Vagina (tissue), 2 donors: ENCODE results near the gene CP. TPM values are rescaled to one million over a fixed set of nuclear protein-coding genes. Genes with fewer than 3 reads are reported as not detected.

ENCODE experiments used
- DNase-seq, 2 donors: peaks; one replicate each; pipeline ENCODE4 v3.0.0-alpha.2; 2017; ENCODE audit errors: extremely low spot score in 2 of 2
- H3K27ac ChIP-seq: fragments of 200-600 bp; sonication (generic); one replicate; pipeline ENCODE4 v1.5.1; 2019
- H3K27me3 ChIP-seq: fragments of 200-600 bp; sonication (generic); one replicate; pipeline ENCODE4 v1.5.1; 2019
- H3K36me3 ChIP-seq, 2 donors: fragments of 200-600 bp; sonication (generic); one replicate each; pipeline ENCODE4 v1.5.1; 2017 to 2019
- H3K4me1 ChIP-seq: fragments of 200-600 bp; sonication (generic); one replicate; pipeline ENCODE4 v1.5.1; 2019
- H3K4me3 ChIP-seq, 2 donors: fragments of 200-600 bp; sonication (generic); 1 replicate in 1 of 2; 2 replicates in 1 of 2; pipeline ENCODE4 v1.5.1; 2016 to 2019
- H3K9me3 ChIP-seq: fragments of 200-600 bp; sonication (generic); one replicate; pipeline ENCODE4 v1.5.1; 2019
- POLR2A ChIP-seq, 2 donors: fragments of 450-650 bp; IDR thresholded peaks; one replicate each; pipeline ENCODE4 v1.6.1; 2017; ENCODE audit warnings: antibody characterized with exemption in 2 of 2, mild to moderate bottlenecking in 2 of 2, moderate library complexity in 2 of 2
- POLR2AphosphoS5 ChIP-seq, 2 donors: sonication (generic); formaldehyde crosslinking; IDR thresholded peaks; one replicate each; pipeline ENCODE4 v1.9.0; 2017; ENCODE audit warnings: antibody characterized with exemption in 2 of 2, mild to moderate bottlenecking in 2 of 2, low read depth in 1 of 2; ENCODE audit not compliant: insufficient read depth in 1 of 2
- intact Hi-C: fragments of 100-400 bp; cut with DNase I; formaldehyde crosslinking; loops from one replicate; pipeline ENCODE4 v1.15.1; 2023
- total RNA-seq: library from RNA; depleted of rRNA; stranded (reverse); fragments of >200 nt; gene quantifications from one replicate; pipeline ENCODE4 v1.2.3, GENCODE V29; 2016
- TF ChIP-seq, protein P1 (sequence below), 3 experiments: fragments of 450-650 bp in 2 of 3; fragments of 200-600 bp in 1 of 3; sonication (generic) in 1 of 3; IDR thresholded peaks; one replicate each; pipeline ENCODE4 v1.5.1; 2017 to 2019; ENCODE audit warnings: antibody characterized with exemption in 3 of 3, mild to moderate bottlenecking in 2 of 3, moderate library complexity in 2 of 3

Gene CP
- total RNA-seq, 1 donor from 2014 or later, result 26.3 TPM

DNA sequence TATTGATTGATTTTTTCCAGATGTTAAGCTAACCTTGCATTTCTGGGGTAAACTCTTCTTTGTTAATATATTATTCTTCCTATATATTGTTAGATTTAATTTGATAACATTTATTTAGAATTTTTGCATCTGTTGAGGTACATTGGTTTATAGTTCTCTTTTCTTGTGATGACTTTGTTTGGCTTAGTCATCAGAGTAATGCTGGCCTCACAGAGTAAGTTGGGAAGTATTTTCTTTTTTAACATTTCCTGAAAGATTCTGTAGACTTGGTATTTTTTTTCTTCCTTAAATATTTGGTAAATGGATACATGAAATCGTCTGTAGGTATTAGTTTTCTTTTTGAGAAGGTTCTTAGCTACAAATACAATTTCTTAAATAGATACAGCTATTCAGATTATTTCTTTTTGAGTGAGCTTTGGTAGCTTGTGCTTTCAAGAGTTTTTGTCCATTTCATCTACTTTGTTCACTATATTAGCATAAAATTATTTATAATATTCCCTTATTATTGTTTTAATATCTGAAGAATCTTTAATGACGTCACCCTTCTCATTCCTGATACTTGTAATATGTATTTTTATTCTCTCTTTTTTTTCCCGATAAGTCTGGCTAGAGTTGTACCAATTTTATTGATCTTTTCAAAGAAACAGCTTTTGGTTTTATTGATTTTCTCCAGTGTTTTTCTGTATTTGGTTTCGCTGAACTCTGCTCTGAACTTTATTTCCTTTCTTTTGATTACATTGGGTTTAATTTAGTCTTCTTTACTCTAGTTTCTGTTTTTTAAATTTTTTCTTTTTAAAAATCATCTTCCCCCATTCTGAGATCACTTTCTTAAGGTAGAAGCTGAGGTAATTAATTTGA lies 98.7 kb downstream of the CP start:
- Histone ChIP-seq H3K4me3 (no peak overlapping the region), H3K36me3 (no peaks in the 10 kb centered on the region), H3K27ac (no peak overlapping the region), H3K9me3 (no peaks in the 10 kb centered on the region), H3K4me1 (no peaks in the 10 kb centered on the region), H3K27me3 (no peaks in the 10 kb centered on the region)
- TF ChIP-seq POLR2AphosphoS5 (IDR thresholded peaks at IDR 0.05; ENCODE audit: insufficient read depth in 1 of 2, low read depth in 1 of 2), result no peak
- TF ChIP-seq, protein P1, sequence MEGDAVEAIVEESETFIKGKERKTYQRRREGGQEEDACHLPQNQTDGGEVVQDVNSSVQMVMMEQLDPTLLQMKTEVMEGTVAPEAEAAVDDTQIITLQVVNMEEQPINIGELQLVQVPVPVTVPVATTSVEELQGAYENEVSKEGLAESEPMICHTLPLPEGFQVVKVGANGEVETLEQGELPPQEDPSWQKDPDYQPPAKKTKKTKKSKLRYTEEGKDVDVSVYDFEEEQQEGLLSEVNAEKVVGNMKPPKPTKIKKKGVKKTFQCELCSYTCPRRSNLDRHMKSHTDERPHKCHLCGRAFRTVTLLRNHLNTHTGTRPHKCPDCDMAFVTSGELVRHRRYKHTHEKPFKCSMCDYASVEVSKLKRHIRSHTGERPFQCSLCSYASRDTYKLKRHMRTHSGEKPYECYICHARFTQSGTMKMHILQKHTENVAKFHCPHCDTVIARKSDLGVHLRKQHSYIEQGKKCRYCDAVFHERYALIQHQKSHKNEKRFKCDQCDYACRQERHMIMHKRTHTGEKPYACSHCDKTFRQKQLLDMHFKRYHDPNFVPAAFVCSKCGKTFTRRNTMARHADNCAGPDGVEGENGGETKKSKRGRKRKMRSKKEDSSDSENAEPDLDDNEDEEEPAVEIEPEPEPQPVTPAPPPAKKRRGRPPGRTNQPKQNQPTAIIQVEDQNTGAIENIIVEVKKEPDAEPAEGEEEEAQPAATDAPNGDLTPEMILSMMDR (IDR thresholded peaks at IDR 0.05), result no peak
- TF ChIP-seq POLR2A (IDR thresholded peaks at IDR 0.05), result no peak
- intact Hi-C loops, result loop anchor here (5.0 kb wide), 1 partner anchor 149 kb away; no protein-coding TSS in a partner anchor
- no peak for DNase-seq

Other genes starting within 250 kb of the CP start
- 45.9 TPM for gene GYG1, start 230.3 kb downstream of the CP start, total RNA-seq
- gene HLTF, start 135.3 kb downstream of the CP start, total RNA-seq, result 27.0 TPM
- gene HPS3, start 92.2 kb downstream of the CP start, total RNA-seq, result 25.5 TPM
- gene TM4SF18, start 111.8 kb upstream of the CP start, total RNA-seq, result 10.1 TPM
- gene TM4SF1, start 155.8 kb upstream of the CP start, total RNA-seq, result 97.7 TPM